ENCODE data around the gene CPM. TPM values are rescaled to one million over a fixed set of nuclear protein-coding genes. Genes with fewer than 3 reads are reported as not detected.
"Not testable (repeated sequence)": the region's sequence is repeated elsewhere in the genome, so short reads cannot be mapped to it uniquely, and the experiment has no call there.

The CPM gene
- total RNA-seq, 1 donor = 13.2 TPM

GRCh38 chr12:68844788-68845695, 87.9 kb downstream of the CPM start:
- H3K27me3 ChIP-seq (ENCODE audit: insufficient read depth, low read length) = no peaks in the 10 kb centered on the region
- H3K9me3 ChIP-seq (ENCODE audit: low read depth, low read length) = no peaks in the 10 kb centered on the region
- H3K4me1 ChIP-seq (ENCODE audit: insufficient read depth, low read length) = no peaks in the 10 kb centered on the region
- H3K4me3 ChIP-seq (ENCODE audit: low read length) = no peak overlapping the region

GRCh38 chr12:68844318-68844745, 88.6 kb downstream of the CPM start:
- Histone ChIP-seq H3K27me3 (ENCODE audit: insufficient read depth, low read length) (no peaks in the 10 kb centered on the region), H3K4me1 (ENCODE audit: insufficient read depth, low read length) (no peaks in the 10 kb centered on the region), H3K4me3 (ENCODE audit: low read length) (no peak overlapping the region), H3K9me3 (ENCODE audit: low read depth, low read length) (no peaks in the 10 kb centered on the region)

GRCh38 chr12:68842784-68843567, 90.0 kb downstream of the CPM start:
- no peaks in the 10 kb centered on the region for H3K4me1 ChIP-seq (ENCODE audit: insufficient read depth, low read length)
- no peak overlapping the region for H3K4me3 ChIP-seq (ENCODE audit: low read length)
- no peaks in the 10 kb centered on the region for H3K27me3 ChIP-seq (ENCODE audit: insufficient read depth, low read length)
- H3K9me3 ChIP-seq (ENCODE audit: low read depth, low read length) = no peaks in the 10 kb centered on the region

GRCh38 chr12:68842123-68842522, 90.8 kb downstream of the CPM start:
- Histone ChIP-seq H3K4me1 (ENCODE audit: insufficient read depth, low read length) (no peaks in the 10 kb centered on the region), H3K4me3 (ENCODE audit: low read length) (no peak overlapping the region), H3K27me3 (ENCODE audit: insufficient read depth, low read length) (no peaks in the 10 kb centered on the region), H3K9me3 (ENCODE audit: low read depth, low read length) (no peaks in the 10 kb centered on the region)

- Histone ChIP-seq H3K4me3 (ENCODE audit: low read length) (no peak overlapping the region), H3K9me3 (ENCODE audit: low read depth, low read length) (no peaks in the 10 kb centered on the region), H3K4me1 (ENCODE audit: insufficient read depth, low read length) (no peaks in the 10 kb centered on the region)
Observed at GRCh38 chr12:68841717-68842116, 91.3 kb downstream of the CPM start.

GRCh38 chr12:68841175-68841574, 91.8 kb downstream of the CPM start:
- H3K9me3 ChIP-seq (ENCODE audit: low read depth, low read length); H3K27me3 ChIP-seq (ENCODE audit: insufficient read depth, low read length); H3K4me3 ChIP-seq (ENCODE audit: low read length); H3K4me1 ChIP-seq (ENCODE audit: insufficient read depth, low read length): not testable (repeated sequence)

More at GRCh38 chr12:68841717-68842116, 91.3 kb downstream of the CPM start:
- H3K27me3 ChIP-seq (ENCODE audit: insufficient read depth, low read length) = no peaks in the 10 kb centered on the region

- no peak overlapping the region for H3K4me3 ChIP-seq (ENCODE audit: low read length)
- H3K9me3 ChIP-seq (ENCODE audit: low read depth, low read length) = no peaks in the 10 kb centered on the region
- no peaks in the 10 kb centered on the region for H3K4me1 ChIP-seq (ENCODE audit: insufficient read depth, low read length)
- H3K27me3 ChIP-seq (ENCODE audit: insufficient read depth, low read length) = no peaks in the 10 kb centered on the region
Observed at GRCh38 chr12:68839183-68840147, 93.5 kb downstream of the CPM start.

- Histone ChIP-seq H3K27me3 (ENCODE audit: insufficient read depth, low read length) (no peaks in the 10 kb centered on the region), H3K9me3 (ENCODE audit: low read depth, low read length) (no peaks in the 10 kb centered on the region), H3K4me1 (ENCODE audit: insufficient read depth, low read length) (no peaks in the 10 kb centered on the region), H3K4me3 (ENCODE audit: low read length) (no peak overlapping the region)
Observed at GRCh38 chr12:68838046-68838886, 94.7 kb downstream of the CPM start.

- H3K27me3 ChIP-seq (ENCODE audit: insufficient read depth, low read length) = no peaks in the 10 kb centered on the region
- H3K4me3 ChIP-seq (ENCODE audit: low read length) = no peak overlapping the region
- no peaks in the 10 kb centered on the region for H3K4me1 ChIP-seq (ENCODE audit: insufficient read depth, low read length)
- H3K9me3 ChIP-seq (ENCODE audit: low read depth, low read length) = no peaks in the 10 kb centered on the region
Observed at GRCh38 chr12:68837215-68837614, 95.8 kb downstream of the CPM start.

- Histone ChIP-seq H3K27me3 (ENCODE audit: insufficient read depth, low read length) (no peaks in the 10 kb centered on the region), H3K9me3 (ENCODE audit: low read depth, low read length) (no peaks in the 10 kb centered on the region), H3K4me3 (ENCODE audit: low read length) (no peak overlapping the region), H3K4me1 (ENCODE audit: insufficient read depth, low read length) (no peaks in the 10 kb centered on the region)
Observed at GRCh38 chr12:68835333-68835908, 97.5 kb downstream of the CPM start.

- no peaks in the 10 kb centered on the region for H3K9me3 ChIP-seq (ENCODE audit: low read depth, low read length)
- H3K27me3 ChIP-seq (ENCODE audit: insufficient read depth, low read length) = no peaks in the 10 kb centered on the region
- no peak overlapping the region for H3K4me3 ChIP-seq (ENCODE audit: low read length)
- no peaks in the 10 kb centered on the region for H3K4me1 ChIP-seq (ENCODE audit: insufficient read depth, low read length)
Observed at GRCh38 chr12:68833508-68833907, 99.5 kb downstream of the CPM start.

- no peaks in the 10 kb centered on the region for H3K27me3 ChIP-seq (ENCODE audit: insufficient read depth, low read length)
- no peaks in the 10 kb centered on the region for H3K4me1 ChIP-seq (ENCODE audit: insufficient read depth, low read length)
- H3K9me3 ChIP-seq (ENCODE audit: low read depth, low read length) = no peaks in the 10 kb centered on the region
- H3K4me3 ChIP-seq (ENCODE audit: low read length) = no peak overlapping the region
Observed at GRCh38 chr12:68832504-68832867, 100.5 kb downstream of the CPM start.

- Histone ChIP-seq H3K9me3 (ENCODE audit: low read depth, low read length) (no peaks in the 10 kb centered on the region), H3K4me1 (ENCODE audit: insufficient read depth, low read length) (no peaks in the 10 kb centered on the region), H3K27me3 (ENCODE audit: insufficient read depth, low read length) (no peaks in the 10 kb centered on the region), H3K4me3 (ENCODE audit: low read length) (no peak overlapping the region)
Observed at GRCh38 chr12:68831751-68832503, 101.0 kb downstream of the CPM start.
